Erythroblast (primary cell): Measurements from ENCODE around the gene ACVR1B.

ENCODE experiments used
- GATA1 ChIP-seq: IDR thresholded peaks from 2 replicates; pipeline ENCODE4 v1.6.1; 2011; ENCODE audit warnings: low read depth, mild to moderate bottlenecking, control low read depth, low read length, moderate library complexity
- POLR2A ChIP-seq: IDR thresholded peaks from 2 replicates; pipeline ENCODE4 v1.6.1; 2011; ENCODE audit warnings: mild to moderate bottlenecking, low read length

GRCh38 chr12:51901881-51902280 is 49.6 kb upstream of the ACVR1B start:
- TF ChIP-seq POLR2A (no peak), GATA1 (no peak)
